Fibroblast of lung (primary cell): ENCODE data around the gene POTEF. TPM values are rescaled to one million over a fixed set of nuclear protein-coding genes. Genes with fewer than 3 reads are reported as not detected.
"Not testable (repeated sequence)": the region's sequence is repeated elsewhere in the genome, so short reads cannot be mapped to it uniquely, and the experiment has no call there.

Experiments
- DNase-seq, 2 donors: peaks; one replicate each; pipeline versions ENCODE4 v3.0.0 to v3.0.0-alpha.2; 2010; ENCODE audit warnings: low read depth in 2 of 2
- H2AFZ ChIP-seq: 2 replicates; pipeline ENCODE4 v1.5.1; 2012; ENCODE audit warnings: low read length, control low read depth, inconsistent platforms
- H3K27ac ChIP-seq: 2 replicates; pipeline ENCODE4 v1.5.1; 2011; ENCODE audit warnings: low read length, control low read depth; ENCODE audit not compliant: insufficient read depth
- H3K27me3 ChIP-seq: 2 replicates; pipeline ENCODE4 v1.5.1; 2011; ENCODE audit warnings: mild to moderate bottlenecking, low read length; ENCODE audit not compliant: control insufficient read depth, insufficient read depth
- H3K36me3 ChIP-seq: 2 replicates; pipeline ENCODE4 v1.5.1; 2011; ENCODE audit warnings: low read length; ENCODE audit not compliant: control insufficient read depth, insufficient read depth
- H3K4me1 ChIP-seq: 2 replicates; pipeline ENCODE4 v1.5.1; 2011; ENCODE audit warnings: low read length; ENCODE audit not compliant: control insufficient read depth, insufficient read depth; ENCODE audit errors: extremely low read depth
- H3K4me2 ChIP-seq: 2 replicates; pipeline ENCODE4 v1.5.1; 2011; ENCODE audit warnings: low read length, control low read depth; ENCODE audit not compliant: insufficient read depth; ENCODE audit errors: extremely low read depth
- H3K4me3 ChIP-seq, 4 experiments: fragments of 200-600 bp in 1 of 4; sonication (generic) in 1 of 4; replicated peaks in 1 of 4; 2 replicates each; pipeline ENCODE4 v1.5.1; 2011 to 2016; ENCODE audit warnings: low read length in 4 of 4, low read depth in 3 of 4, mild to moderate bottlenecking in 3 of 4, control low read depth in 2 of 4, inconsistent platforms in 1 of 4, mixed read lengths in 1 of 4; ENCODE audit not compliant: insufficient read depth in 1 of 4; ENCODE audit errors: control extremely low read depth in 1 of 4
- H3K79me2 ChIP-seq: 2 replicates; pipeline ENCODE4 v1.5.1; 2012; ENCODE audit warnings: mild to moderate bottlenecking, low read length, inconsistent platforms; ENCODE audit not compliant: control insufficient read depth, insufficient read depth
- H3K9ac ChIP-seq: 2 replicates; pipeline ENCODE4 v1.5.1; 2011; ENCODE audit warnings: mild to moderate bottlenecking, low read length, control low read depth; ENCODE audit not compliant: insufficient read depth
- H3K9me3 ChIP-seq: 2 replicates; pipeline ENCODE4 v1.5.1; 2012; ENCODE audit warnings: low read depth, low read length; ENCODE audit not compliant: control insufficient read depth, insufficient read depth
- H4K20me1 ChIP-seq: 2 replicates; pipeline ENCODE4 v1.5.1; 2011; ENCODE audit warnings: low read length; ENCODE audit not compliant: control insufficient read depth, insufficient read depth; ENCODE audit errors: extremely low read depth
- CTCF ChIP-seq, 2 donors: IDR thresholded peaks in 1 of 2; conservative IDR thresholded peaks in 1 of 2; 1 replicate in 1 of 2; 2 replicates in 1 of 2; pipeline ENCODE4 v1.5.1; 2011 to 2012; ENCODE audit warnings: low read length in 2 of 2, control low read depth in 1 of 2, inconsistent platforms in 1 of 2, low read depth in 1 of 2, mild to moderate bottlenecking in 1 of 2
- EZH2 ChIP-seq: IDR thresholded peaks from 2 replicates; pipeline ENCODE4 v1.5.1; 2012; ENCODE audit warnings: low read length, control low read depth, mild to moderate bottlenecking; ENCODE audit errors: missing control alignments
- polyA plus RNA-seq, 2 donors: library from polyadenylated mRNA; depleted of rRNA in 1 of 2; stranded (reverse) in 1 of 2; unstranded in 1 of 2; fragments of >200 nt; gene quantifications; 2 replicates each; pipeline ENCODE4 v1.2.1, GENCODE V29; 2011 to 2012; ENCODE audit warnings: missing spikeins in 1 of 2
- total RNA-seq: library from RNA; depleted of rRNA; stranded (reverse); fragments of >200 nt; gene quantifications from 2 replicates; pipeline ENCODE4 v1.2.1, GENCODE V29; 2014

Gene POTEF
- total and polyA plus RNA-seq, 2 donors (not counting 1 experiment from before 2014, with no cell fraction given), result not detected

GRCh38 chr2:130137118-130137517 is 8.1 kb upstream of the POTEF start:
- H3K27ac ChIP-seq, H3K4me2 ChIP-seq, H3K4me1 ChIP-seq, DNase-seq, H3K9me3 ChIP-seq, H3K79me2 ChIP-seq, H4K20me1 ChIP-seq, H3K9ac ChIP-seq, H3K27me3 ChIP-seq, H3K4me3 ChIP-seq, H3K36me3 ChIP-seq, H2AFZ ChIP-seq: not testable (repeated sequence)

GRCh38 chr2:130136546-130136945 is 7.5 kb upstream of the POTEF start:
- H3K79me2 ChIP-seq, H3K9ac ChIP-seq, DNase-seq, H3K36me3 ChIP-seq, H3K27me3 ChIP-seq, H3K4me1 ChIP-seq, H3K4me3 ChIP-seq, H4K20me1 ChIP-seq, H3K4me2 ChIP-seq, H2AFZ ChIP-seq, H3K27ac ChIP-seq, H3K9me3 ChIP-seq: not testable (repeated sequence)

GRCh38 chr2:130135692-130136541 is 6.9 kb upstream of the POTEF start:
- Histone ChIP-seq H4K20me1 (no peaks in the 10 kb centered on the region), H3K4me2 (no peak overlapping the region), H3K27me3 (no peaks in the 10 kb centered on the region), H3K36me3 (no peaks in the 10 kb centered on the region), H3K4me1 (no peaks in the 10 kb centered on the region), H3K27ac (no peak overlapping the region), H3K4me3 (no peak overlapping the region), H3K9me3 (no peaks in the 10 kb centered on the region), H3K79me2 (no peaks in the 10 kb centered on the region), H2AFZ (no peak overlapping the region), H3K9ac (no peak overlapping the region)
- no peak for TF ChIP-seq CTCF (conservative IDR thresholded peaks at IDR 0.05 in 1 of 2, IDR thresholded peaks at IDR 0.05 in 1 of 2; ENCODE audit: low read depth in 1 of 2, low read length in 2 of 2)
- no peak for TF ChIP-seq EZH2
- no peak for DNase-seq

- H3K4me1 ChIP-seq, H3K79me2 ChIP-seq, H3K27ac ChIP-seq, H3K4me2 ChIP-seq, DNase-seq, H4K20me1 ChIP-seq, H2AFZ ChIP-seq, H3K9ac ChIP-seq, H3K9me3 ChIP-seq, H3K36me3 ChIP-seq, H3K27me3 ChIP-seq, H3K4me3 ChIP-seq: not testable (repeated sequence)
Observed at GRCh38 chr2:130128464-130128863, 558 bp downstream of the POTEF start.

DNA sequence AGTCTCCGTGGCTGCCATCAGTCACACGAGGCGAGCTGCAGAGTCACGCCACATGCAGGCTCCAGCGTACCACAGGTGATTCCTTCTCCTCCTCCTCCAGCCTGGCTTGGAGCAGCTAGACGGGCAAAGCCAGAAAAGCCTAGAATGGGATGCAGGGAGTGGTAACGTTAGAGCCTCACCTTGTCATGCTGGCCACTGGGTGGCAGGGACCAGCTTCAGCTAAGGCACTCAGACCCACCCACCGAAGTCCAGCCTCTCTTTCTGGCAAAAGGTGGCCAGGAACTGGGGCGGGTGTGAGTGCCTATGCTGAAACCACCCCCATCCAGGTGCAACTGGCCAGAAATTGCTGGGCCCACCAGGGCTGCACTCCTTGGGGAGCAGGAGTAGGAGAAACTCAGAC is 1.3 kb downstream of the POTEF start:
- H3K4me1 ChIP-seq, H3K27ac ChIP-seq, H2AFZ ChIP-seq, H3K9me3 ChIP-seq, H3K9ac ChIP-seq, H3K4me2 ChIP-seq, H4K20me1 ChIP-seq, H3K27me3 ChIP-seq, DNase-seq, H3K36me3 ChIP-seq, H3K4me3 ChIP-seq, H3K79me2 ChIP-seq: not testable (repeated sequence)

DNA sequence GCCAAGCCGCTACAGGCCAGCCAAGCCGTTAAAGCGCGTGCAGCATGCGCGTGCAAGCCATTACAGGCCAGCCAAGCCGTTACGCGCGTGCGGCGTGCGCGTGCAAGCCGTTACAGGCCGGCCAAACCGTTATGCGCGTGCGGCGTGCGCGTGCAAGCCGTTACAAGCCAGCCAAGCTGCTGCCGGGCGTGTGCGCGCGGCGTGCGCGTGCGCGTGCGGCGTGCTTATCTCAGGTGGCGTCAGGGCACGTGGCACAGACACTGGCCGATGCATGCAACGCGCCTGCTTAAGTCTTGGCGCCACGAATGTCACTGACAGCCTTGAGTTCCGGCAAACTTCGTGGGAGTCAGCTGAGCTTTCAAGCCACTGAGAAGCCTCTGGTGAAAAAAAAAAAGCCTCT is 8.1 kb downstream of the POTEF start:
- not testable (repeated sequence) for H3K4me2 ChIP-seq, H3K27ac ChIP-seq, H3K4me1 ChIP-seq, H3K4me3 ChIP-seq, H3K79me2 ChIP-seq, H3K27me3 ChIP-seq, DNase-seq, H4K20me1 ChIP-seq, H2AFZ ChIP-seq, H3K9ac ChIP-seq, H3K9me3 ChIP-seq, H3K36me3 ChIP-seq
